HG03354 (cell line): ENCODE data around the gene CDK5R1.

Source experiments
- ATAC-seq: cut with Tn5 transposase; IDR thresholded peaks from one replicate; pipeline ENCODE4 v1.9.1; 2021; ENCODE audit warnings: mild to moderate bottlenecking; ENCODE audit not compliant: unreplicated experiment, poor library complexity, severe bottlenecking

CDK5R1 gene

GRCh38 chr17:32491371-32492263, 4.8 kb downstream of the CDK5R1 start:
- no peak for ATAC-seq

- no peak for ATAC-seq
These were observed 5.4 kb downstream of the CDK5R1 start for GRCh38 chr17:32492264-32492589.

GRCh38 chr17:32492648-32493289, 6.0 kb downstream of the CDK5R1 start:
- no peak for ATAC-seq

GRCh38 chr17:32493571-32493970, 6.8 kb downstream of the CDK5R1 start:
- no peak for ATAC-seq

- ATAC-seq = no peak
These were observed 7.3 kb downstream of the CDK5R1 start for GRCh38 chr17:32493976-32494513.

- ATAC-seq = no peak
These were observed 8.0 kb downstream of the CDK5R1 start for GRCh38 chr17:32494621-32495358.

GRCh38 chr17:32495359-32496231, 8.8 kb downstream of the CDK5R1 start:
- no peak for ATAC-seq

- no peak for ATAC-seq
These were observed 9.7 kb downstream of the CDK5R1 start for GRCh38 chr17:32496395-32497073.

GRCh38 chr17:32497431-32498205, 10.8 kb downstream of the CDK5R1 start:
- no peak for ATAC-seq

- no peak for ATAC-seq
These were observed 11.6 kb downstream of the CDK5R1 start for GRCh38 chr17:32498391-32498790.

- ATAC-seq = no peak
These were observed 15.2 kb downstream of the CDK5R1 start for GRCh38 chr17:32502013-32502412.

- no peak for ATAC-seq
These were observed 15.9 kb downstream of the CDK5R1 start for GRCh38 chr17:32502710-32503109.

GRCh38 chr17:32503251-32504165, 16.7 kb downstream of the CDK5R1 start:
- ATAC-seq = peak; percentile 89

- ATAC-seq = no peak
These were observed 17.6 kb downstream of the CDK5R1 start for GRCh38 chr17:32504166-32504990.

- no peak for ATAC-seq
These were observed 22.1 kb downstream of the CDK5R1 start for GRCh38 chr17:32508926-32509325.

- ATAC-seq = no peak
These were observed 23.7 kb downstream of the CDK5R1 start for GRCh38 chr17:32510466-32510865.
